Adipose tissue (tissue), 3 donors: Measurements from ENCODE around the gene RBM28. TPM values are rescaled to one million over a fixed set of nuclear protein-coding genes. Genes with fewer than 3 reads are reported as not detected.
A peak's percentile ranks its signal among the peaks of the same experiment; 100 is the strongest.

Source experiments
- H3K27ac ChIP-seq: one replicate; pipeline ENCODE4 v1.5.1; 2013; ENCODE audit warnings: low read depth, low read length
- WGBS, 3 donors: extraction: QIAGEN DNeasy Blood & Tissue Kit; methylation state at CpG; one replicate each; pipeline ENCODE4 v1.1.7; 2013; 5-methylcytosine and 5-hydroxymethylcytosine counted together
- polyA plus RNA-seq, 3 donors: library from polyadenylated mRNA; stranded (reverse); fragments of 200-250 nt; gene quantifications; one replicate each; pipeline ENCODE4 v1.2.3, GENCODE V29; 2013
- donor health status: healthy with polysubstance abuse.
- donor health status: Bipolar disorder and iron deficiency.
- donor health status: healthy.

The RBM28 gene, protein sequence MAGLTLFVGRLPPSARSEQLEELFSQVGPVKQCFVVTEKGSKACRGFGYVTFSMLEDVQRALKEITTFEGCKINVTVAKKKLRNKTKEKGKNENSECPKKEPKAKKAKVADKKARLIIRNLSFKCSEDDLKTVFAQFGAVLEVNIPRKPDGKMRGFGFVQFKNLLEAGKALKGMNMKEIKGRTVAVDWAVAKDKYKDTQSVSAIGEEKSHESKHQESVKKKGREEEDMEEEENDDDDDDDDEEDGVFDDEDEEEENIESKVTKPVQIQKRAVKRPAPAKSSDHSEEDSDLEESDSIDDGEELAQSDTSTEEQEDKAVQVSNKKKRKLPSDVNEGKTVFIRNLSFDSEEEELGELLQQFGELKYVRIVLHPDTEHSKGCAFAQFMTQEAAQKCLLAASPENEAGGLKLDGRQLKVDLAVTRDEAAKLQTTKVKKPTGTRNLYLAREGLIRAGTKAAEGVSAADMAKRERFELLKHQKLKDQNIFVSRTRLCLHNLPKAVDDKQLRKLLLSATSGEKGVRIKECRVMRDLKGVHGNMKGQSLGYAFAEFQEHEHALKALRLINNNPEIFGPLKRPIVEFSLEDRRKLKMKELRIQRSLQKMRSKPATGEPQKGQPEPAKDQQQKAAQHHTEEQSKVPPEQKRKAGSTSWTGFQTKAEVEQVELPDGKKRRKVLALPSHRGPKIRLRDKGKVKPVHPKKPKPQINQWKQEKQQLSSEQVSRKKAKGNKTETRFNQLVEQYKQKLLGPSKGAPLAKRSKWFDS
- polyA plus RNA-seq: 10 to 100 TPM; 11.3 to 33.4 (median 19.2) TPM

DNA sequence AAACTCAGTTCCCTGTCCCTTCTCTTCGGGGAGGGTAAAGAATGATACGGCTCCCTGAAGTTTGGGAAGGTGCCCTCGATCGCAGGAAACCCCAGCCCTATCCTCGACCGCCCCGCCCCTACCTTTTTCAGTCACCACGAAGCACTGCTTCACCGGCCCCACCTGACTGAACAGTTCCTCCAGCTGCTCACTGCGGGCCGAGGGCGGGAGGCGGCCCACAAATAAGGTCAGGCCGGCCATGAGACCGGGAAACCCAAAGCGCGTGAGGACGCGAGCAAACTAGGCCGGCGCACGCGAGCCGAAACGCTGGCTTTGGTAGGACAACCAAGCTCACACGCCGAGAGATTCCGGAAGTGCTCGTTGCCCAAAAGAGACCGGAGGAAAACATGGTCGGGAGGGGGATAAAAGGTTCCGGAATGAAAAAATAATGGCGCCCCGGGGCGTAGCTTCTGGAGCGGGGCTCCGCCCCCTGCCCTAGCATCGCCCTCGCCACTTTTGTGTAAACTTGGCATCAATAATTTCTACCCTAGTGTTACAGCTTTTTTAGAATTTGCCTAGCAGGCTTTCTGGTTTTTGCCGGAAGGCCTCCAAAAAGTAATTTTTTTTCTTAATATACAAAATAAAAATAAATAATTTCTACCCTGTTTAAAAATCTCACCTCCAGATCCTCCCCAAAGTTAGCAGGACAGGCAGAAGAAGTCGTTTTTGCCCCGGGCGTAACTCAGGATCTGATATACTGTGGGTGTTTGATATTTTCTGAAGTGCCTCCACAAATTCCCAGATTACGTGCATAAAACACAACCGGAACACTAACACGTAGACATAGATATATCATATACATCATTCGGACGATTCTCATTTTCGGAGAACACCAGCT lies at the start of gene RBM28:
Gene RBM28 (minus strand): TSS at position 355 of the 877 bp plus-strand sequence. CDS start 115 bp downstream, at position 240.
- 12 to 14% (median 13%) methylated on average over 49 of the region's 49 CpGs for WGBS, 3 donors
- peak within 1 kb of the TSS; percentile 46 for H3K27ac ChIP-seq

DNA sequence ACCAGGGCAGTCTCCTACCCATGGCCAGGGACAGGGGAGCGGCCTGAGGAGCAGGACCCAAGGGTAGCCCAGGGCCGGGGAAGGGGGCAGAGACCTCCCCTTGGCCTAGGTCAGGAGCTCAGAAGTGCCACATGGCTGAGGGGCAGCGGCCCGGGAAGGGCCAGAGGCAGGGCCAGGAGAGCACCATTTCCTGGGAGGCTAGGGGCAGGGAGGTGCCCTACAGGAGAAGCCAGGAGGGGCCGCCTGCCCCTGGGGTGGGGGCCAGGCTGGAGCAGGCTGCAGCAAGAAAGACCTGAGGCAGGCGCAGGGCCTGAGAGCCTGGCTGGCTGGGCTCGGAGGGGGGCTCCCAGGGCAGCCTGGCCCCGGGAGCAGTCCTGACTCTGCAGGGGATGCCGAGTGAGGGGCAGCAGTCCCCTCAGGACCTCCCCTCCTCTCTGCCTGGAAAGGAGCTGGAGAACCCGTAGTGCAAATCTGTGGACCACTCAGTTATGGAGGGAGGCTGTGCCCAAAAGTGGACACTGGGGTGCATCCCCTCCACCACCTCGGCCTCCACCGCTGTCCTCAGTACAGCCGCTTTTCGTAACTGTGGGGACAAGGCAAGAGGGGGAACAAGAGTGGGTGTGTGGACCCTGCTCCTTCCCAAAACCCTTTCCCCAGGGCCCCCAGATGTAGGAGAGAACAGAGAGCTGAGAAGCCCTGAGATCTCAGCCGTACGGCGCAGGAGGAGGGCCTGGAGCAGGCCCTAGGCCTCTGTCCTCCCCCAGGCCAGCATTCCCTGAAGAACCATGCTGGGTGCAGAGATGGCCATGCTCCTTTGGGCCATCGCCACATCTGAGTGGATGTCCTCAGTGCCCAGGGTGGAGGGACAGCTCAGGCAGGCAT lies 49.0 kb upstream of the RBM28 start:
- no peak overlapping the region for H3K27ac ChIP-seq
- 90 to 96% (median 92%) methylated on average over 18 of the region's 18 CpGs for WGBS, 3 donors

DNA sequence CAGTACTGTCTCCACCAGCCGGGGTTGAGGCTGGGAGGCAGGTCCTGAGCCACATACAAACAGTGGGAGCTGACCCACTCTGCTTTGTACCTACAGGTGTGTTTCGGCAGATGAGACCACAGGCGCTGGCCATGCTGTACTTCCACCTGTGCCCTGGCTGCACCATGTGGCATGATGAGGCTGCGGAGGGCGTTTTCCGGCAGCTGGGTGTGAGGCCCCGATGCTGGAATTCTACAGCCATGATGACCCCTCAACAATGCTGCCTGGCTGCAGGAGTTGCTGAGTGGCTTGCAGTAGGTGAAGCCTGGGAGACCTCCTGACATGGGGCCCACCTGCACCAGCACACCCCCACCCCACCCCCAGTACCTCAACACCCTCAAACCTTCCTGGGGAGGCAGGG lies 48.1 kb upstream of the RBM28 start:
- no peak overlapping the region for H3K27ac ChIP-seq
- 92 to 94% (median 93%) methylated on average over 7 of the region's 7 CpGs for WGBS, 3 donors

DNA sequence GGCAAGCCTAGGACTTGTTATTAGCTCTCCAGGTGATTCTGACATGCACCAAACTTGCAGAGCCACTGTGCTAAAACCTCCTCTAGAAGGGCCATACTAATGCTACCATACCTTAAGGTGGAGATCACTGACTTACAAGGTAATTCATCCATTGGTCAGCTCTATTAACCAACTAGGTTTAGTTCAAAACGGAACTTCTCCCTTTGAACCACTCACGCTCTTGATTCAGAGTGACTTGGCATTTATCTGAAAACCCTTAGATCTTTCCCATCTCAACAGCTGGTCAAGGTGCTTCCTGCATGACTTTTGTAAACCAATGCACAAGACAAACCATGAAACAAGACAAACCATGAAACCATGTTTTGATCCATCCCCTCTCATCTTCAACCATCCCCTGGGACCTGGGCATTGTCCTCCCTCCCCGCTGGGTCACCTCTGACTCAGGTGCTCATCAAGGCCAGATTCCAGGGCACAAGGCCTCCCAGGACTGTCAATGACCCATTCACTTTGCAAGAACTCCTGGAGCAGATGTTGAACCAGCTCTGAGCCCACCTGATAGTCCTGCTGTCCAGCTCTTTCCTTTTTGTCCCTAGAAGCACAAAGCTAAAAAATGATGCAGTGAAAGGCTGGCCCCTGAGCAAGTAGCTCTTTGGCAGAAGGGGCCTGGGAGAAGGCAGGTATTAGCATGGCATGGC lies 47.3 kb upstream of the RBM28 start:
- H3K27ac ChIP-seq: no peak overlapping the region
- 62 to 77% (median 70%) methylated on average over 3 of the region's 3 CpGs for WGBS, 3 donors

DNA sequence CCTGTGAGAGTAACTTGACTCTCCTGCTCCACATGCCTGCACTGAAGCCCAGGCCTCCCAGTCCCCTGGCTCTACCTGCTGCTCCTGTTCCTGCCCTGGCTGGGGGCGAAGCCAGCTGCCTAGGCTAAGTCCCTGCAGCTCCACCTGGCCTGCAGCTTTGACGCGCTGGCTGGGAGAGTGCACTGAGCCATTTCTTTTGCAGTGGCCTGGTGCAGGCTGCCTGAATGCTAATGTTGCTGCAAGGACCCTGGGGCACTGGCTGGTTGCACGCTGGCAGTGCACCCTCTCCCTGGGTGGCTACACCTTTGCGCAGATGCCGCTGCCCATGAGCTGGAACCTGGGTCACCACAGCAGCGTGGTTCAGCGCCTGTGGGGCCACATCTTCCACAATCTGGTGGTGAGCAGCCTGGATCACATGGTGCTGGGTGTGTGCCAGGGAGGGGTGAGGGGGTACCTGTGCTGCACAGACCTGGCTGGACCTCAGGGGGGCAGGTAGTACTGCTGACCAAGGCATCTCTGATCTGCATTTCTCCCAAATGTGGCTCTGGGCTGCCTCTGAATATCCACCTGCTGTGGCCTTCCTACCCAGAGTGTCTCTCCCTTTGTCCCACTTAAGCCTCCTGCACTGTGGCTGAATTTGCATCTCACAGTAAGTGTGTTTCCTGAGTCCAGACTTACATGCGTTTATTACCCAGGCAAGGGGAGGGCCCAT lies 46.1 kb upstream of the RBM28 start:
- WGBS, 3 donors: 76 to 79% (median 78%) methylated on average over 9 of the region's 9 CpGs
- no peak overlapping the region for H3K27ac ChIP-seq

DNA sequence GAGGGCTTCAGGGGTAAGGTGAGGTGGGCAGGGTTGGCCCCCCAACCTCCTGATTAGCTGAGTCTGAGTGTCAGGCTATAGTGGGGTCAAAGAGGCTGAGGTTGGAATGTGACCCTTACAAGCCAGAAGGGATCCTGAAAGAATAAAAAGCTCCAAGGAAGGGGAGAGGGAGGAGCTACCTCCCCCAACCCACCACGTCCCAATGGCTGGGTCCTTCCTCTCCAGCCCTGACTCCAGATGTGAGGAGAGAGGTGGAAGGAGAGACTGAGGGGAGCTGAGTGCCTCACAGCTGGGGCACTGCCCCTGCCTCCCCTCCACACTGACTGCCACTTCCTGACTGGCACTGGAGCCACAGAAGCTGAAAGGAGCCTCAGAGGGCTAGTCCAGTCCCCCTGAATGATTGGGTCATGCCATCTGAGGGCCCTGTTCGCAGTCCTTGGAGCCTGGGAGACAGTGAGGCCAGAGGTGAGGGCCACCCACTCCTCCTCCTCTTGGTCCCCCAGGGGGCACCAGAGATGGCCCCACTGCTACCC lies 45.4 kb upstream of the RBM28 start:
- H3K27ac ChIP-seq: no peak overlapping the region
- WGBS, 3 donors: 26 to 47% (median 43%) methylated on average over 2 of the region's 2 CpGs

DNA sequence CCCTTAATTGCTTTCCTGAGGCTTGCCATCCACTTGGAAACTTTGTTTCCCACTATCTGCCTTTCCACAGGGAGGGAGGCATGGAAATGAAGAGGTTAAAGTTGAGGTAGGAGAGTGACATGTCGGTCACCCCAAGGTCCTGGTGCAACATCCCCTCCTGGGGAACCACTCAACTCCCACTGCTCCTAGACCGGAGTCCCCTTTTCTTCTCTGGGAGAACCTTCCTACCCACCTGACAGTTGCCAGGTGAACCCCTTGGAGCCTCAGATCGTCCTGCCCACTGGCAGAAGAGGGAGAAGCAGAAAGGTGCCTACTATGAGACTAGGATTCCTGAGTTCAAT lies 44.4 kb upstream of the RBM28 start:
- no peak overlapping the region for H3K27ac ChIP-seq
- 24 to 40% (median 39%) methylated on average over 3 of the region's 3 CpGs for WGBS, 3 donors

DNA sequence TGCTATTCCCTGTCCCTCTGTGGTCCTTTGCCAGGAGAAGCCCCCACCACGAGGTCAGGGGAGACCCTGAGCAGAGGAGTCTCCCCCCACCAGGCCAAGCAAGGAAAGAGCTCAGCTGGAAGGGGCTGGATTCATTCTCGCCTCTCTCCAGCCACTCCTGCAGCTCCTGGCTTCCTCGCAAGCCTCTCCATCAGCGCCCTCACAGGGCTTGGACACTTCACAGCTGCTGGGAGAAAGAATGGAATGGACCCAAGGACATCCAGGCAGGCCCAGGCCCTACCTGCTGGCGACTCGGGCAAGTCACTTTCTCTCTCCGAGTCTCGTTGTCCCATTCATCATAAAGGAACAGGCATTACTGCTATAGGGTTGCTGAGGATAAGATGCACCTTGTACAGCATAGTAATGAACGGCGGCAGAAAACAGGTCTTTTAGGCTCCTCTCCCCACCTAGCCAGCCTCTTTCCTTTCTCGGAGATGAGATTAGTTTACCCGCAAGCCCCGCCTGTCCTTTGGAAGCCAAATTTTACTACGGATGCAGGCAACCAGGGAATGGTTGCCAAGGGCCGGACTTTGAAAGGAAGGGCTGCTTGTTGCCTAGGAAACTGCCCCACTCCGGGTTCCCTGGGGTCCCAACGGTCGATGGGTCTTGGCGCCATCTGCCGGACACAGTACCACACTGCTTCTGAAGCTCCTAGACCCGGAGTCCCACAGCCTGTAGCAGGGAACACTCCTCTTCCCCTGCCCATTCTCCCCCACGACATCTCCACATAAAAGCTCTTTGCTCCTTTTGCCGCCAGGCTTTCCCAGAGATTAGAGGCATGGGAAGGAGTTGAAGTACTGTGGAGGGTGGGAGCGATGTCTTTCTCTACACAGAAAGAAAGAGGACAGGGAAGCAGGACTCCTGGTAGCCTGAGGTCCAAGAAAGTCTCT lies 43.8 kb upstream of the RBM28 start:
- no peak overlapping the region for H3K27ac ChIP-seq
- 23 to 27% (median 26%) methylated on average over 24 of the region's 24 CpGs for WGBS, 3 donors

DNA sequence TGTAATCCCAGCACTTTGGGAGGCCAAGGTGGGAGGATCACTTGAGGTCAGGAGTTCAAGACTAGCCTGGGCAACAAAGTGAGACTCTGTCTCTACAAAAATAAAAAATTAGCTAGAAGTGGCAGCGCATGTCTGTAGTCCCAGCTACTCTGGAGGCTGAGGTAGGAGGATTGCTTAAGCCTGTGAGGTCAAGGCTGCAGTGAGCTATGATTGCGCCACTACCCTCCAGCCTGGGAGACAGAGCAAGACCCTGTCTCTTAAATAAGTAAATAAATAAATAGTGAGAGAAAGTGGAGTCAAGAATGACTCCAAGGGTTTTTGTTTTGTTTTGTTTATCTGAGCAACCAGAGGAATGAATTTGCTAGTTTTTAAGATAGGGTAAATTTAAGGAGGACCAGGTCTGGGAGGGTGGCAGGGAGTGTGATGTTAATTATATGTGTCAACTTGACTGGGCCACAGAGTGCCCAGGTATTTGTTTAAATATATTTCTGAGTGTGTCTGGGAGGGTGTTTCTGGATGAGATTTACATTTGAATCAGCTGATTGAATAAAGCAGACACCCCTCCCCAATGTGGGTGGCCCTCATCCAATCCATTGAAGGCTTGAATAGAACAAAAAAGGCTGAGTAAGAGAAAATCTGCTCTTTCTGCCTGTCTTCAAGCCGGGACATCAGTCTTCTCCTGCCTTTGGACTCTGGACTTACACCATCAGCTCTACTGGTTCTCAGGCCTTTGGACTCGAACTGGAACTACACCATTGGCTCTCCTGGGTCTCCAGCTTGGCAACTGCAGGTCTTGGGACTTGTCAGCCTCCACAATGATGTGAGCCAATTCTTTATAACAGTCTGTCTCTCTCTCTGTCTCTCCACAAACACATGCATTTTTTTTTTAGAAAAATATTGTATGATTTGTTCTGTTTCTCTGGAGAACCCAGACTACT lies 42.5 kb upstream of the RBM28 start:
- WGBS, 3 donors: 85 to 92% (median 86%) methylated on average over 4 of the region's 4 CpGs

DNA sequence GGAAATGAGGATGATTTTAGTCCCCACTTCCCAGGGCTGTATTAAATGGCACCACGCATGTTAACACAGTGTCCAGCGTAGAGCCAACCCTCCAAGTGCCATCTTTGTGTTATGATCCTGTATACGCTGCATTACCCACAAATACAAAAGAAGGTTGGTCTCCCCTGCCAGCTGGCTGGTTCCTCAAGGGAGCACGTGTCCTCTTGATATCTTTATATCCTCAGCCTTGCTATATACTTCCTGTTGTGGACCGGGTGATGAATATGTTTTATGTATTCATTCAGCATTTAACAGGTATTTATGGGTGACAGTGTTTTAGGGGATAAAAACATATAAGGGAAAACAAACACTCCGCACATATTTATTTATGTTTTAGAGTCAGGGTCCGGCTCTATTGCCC lies 41.0 kb upstream of the RBM28 start:
- H3K27ac ChIP-seq: no peak overlapping the region
- WGBS, 3 donors: 72 to 79% (median 76%) methylated on average over 7 of the region's 7 CpGs

More for the DNA sequence above, 42.5 kb upstream of the RBM28 start:
- H3K27ac ChIP-seq: no peak overlapping the region

DNA sequence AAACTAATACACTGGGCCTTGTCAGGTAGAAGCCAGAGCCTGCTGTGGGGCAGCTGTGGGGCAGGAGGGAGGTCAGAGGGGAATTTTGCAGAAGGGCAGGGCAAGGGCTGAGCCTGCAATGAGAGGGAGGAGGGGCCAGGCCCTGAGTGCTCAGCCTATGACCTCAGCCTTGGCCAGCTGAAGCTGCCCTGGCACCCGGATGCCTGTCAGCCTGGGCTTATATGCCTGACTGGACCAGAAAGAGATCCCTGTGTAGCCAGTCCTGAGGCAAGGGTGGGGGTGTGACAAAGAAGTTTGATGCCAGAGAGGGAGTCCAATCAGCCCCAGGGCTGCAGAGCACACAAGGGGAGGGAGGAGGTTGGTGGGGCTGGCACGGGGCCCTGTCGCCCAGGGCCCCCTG lies 40.1 kb upstream of the RBM28 start:
- WGBS, 3 donors: 56 to 73% (median 71%) methylated on average over 3 of the region's 3 CpGs
- no peak overlapping the region for H3K27ac ChIP-seq

DNA sequence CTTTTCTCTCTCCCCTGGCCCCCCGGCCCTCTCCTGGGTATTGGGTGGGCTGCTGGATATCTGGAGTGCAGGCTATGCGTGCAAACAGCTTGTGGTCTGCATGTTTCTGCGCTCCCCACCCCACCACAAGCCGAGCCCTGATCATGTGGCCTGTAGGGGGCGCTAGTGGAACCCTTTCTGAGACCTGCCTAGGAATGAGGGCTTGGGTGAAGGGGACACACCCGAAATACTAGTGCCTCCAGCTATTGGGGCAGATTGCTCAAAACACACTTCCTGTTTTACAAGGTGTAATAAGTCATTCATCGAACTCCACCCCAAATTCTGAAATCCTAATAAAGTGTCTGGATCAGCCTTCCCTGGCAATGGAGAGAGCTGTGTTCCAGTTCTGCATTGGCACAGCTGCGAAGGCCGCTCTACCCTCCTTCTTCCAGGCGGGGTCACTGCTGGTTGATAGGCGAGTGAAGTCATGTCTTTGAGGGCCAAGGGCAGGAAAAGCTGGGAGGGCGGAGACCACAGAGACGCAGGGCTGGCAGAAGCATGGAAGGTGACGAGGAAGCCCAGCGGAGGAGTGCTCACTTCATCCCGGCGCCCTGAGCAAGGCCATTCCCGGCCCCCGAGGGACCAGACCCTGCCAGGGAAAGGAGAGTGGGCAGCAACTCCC lies 37.6 kb upstream of the RBM28 start:
- WGBS, 3 donors: 58 to 69% (median 61%) methylated on average over 19 of the region's 19 CpGs
- no peak overlapping the region for H3K27ac ChIP-seq

DNA sequence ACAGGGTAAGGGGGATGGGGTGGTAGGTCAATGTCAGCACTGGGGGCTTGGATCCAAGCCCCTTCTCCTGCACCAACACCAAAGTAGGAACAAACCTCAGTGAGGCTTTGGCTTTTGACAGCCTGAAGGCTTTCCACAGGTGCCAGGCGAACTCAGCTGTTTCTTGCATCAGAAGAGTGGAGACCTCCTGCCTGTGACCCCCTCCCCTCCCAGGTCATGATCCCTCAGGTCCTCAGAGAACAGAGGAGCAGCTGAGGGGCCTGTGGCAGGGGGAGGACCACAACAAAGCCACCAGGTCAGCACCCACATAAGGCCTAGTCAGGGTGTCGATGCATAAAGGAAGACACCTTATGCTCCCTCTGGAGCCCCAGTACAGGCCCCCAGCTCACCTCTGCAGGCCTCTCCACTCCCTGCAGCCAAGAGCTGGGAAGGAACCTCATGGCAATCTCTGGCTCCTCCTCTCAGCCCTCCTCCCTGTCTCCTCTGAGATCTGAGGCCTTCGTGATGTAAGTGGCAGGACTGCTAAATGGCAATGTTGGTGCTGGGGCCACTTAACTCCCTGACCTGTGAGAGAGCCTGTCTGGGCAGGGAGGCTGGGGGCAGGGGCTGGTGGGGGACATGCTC lies 36.9 kb upstream of the RBM28 start:
- WGBS, 3 donors: 85 to 93% (median 88%) methylated on average over 3 of the region's 3 CpGs
- no peak overlapping the region for H3K27ac ChIP-seq
